ENCODE data around the gene OR6C4.
"Not testable (repeated sequence)": the region's sequence is repeated elsewhere in the genome, so short reads cannot be mapped to it uniquely, and the experiment has no call there.

The OR6C4 gene

GRCh38 chr12:55554296-55554695 is 4.9 kb downstream of the OR6C4 start:
- Histone ChIP-seq H3K9me3 (replicated peaks; ENCODE audit: insufficient read depth, low read length) (no peaks in the 10 kb centered on the region; the same call in 1 of the 2 replicates), H4K20me1 (ENCODE audit: insufficient read depth, low read length) (no peaks in the 10 kb centered on the region), H3K9me2 (replicated peaks; ENCODE audit: insufficient read depth, low read length) (no peaks in the 10 kb centered on the region), H3K4me3 (ENCODE audit: low read length) (no peak overlapping the region), H2AFZ (ENCODE audit: low read length) (no peak overlapping the region), H3K79me2 (ENCODE audit: low read length) (no peaks in the 10 kb centered on the region), H3K36me3 (replicated peaks; ENCODE audit: insufficient read depth, low read length) (no peaks in the 10 kb centered on the region), H3K4me2 (ENCODE audit: low read depth, low read length) (no peak overlapping the region), H3K27ac (ENCODE audit: low read length) (no peak overlapping the region), H3K27me3 (replicated peaks; ENCODE audit: insufficient read depth, low read length) (no peaks in the 10 kb centered on the region), H3F3A (ENCODE audit: insufficient read depth, low read length) (no peaks in the 10 kb centered on the region), H3K4me1 (ENCODE audit: low read length) (no peaks in the 10 kb centered on the region), H3K9ac (ENCODE audit: low read length) (no peak overlapping the region)
- DNase-seq = no peak
- no peak for TF ChIP-seq CTCF (IDR thresholded peaks at IDR 0.05; ENCODE audit: low read length)
- TF ChIP-seq EZH2phosphoT487 (IDR thresholded peaks at IDR 0.05; ENCODE audit: low read length) = no peak
- no peak for TF ChIP-seq EZH2 (optimal IDR thresholded peaks at IDR 0.05; ENCODE audit: low read depth, low read length)

GRCh38 chr12:55570060-55570459 is 20.7 kb downstream of the OR6C4 start:
- H3K27me3 ChIP-seq (replicated peaks; ENCODE audit: insufficient read depth, low read length); H3K4me1 ChIP-seq (ENCODE audit: low read length); H3K9me2 ChIP-seq (replicated peaks; ENCODE audit: insufficient read depth, low read length); H3K4me3 ChIP-seq (ENCODE audit: low read length); H3F3A ChIP-seq (ENCODE audit: insufficient read depth, low read length); H3K36me3 ChIP-seq (replicated peaks; ENCODE audit: insufficient read depth, low read length); H2AFZ ChIP-seq (ENCODE audit: low read length); H3K79me2 ChIP-seq (ENCODE audit: low read length); H3K4me2 ChIP-seq (ENCODE audit: low read depth, low read length); DNase-seq; H3K27ac ChIP-seq (ENCODE audit: low read length); H3K9ac ChIP-seq (ENCODE audit: low read length); H3K9me3 ChIP-seq (replicated peaks; ENCODE audit: insufficient read depth, low read length); H4K20me1 ChIP-seq (ENCODE audit: insufficient read depth, low read length): not testable (repeated sequence)

DNA sequence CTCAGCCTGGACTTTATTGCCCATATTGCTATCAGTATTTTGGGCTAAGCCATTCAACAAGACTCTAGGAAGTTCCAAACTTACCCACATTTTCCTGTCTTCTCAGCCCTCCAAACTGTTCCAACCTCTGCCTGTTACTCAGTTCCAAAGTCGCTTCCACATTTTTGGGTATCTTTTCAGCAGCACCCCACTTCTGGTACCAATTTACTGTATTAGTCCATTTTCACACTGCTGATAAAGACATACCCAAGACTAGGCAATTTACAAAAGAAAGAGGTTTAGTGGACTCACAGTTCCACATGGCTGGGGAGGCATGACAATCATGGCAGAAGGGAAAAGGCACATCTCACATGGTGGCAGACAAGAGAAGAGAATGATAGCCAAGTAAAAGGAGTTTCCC is 21.3 kb downstream of the OR6C4 start:
- not testable (repeated sequence) for H3K9ac ChIP-seq (ENCODE audit: low read length); H4K20me1 ChIP-seq (ENCODE audit: insufficient read depth, low read length); H3K27me3 ChIP-seq (replicated peaks; ENCODE audit: insufficient read depth, low read length); H3K79me2 ChIP-seq (ENCODE audit: low read length); H3K9me3 ChIP-seq (replicated peaks; ENCODE audit: insufficient read depth, low read length); H3K36me3 ChIP-seq (replicated peaks; ENCODE audit: insufficient read depth, low read length); H3F3A ChIP-seq (ENCODE audit: insufficient read depth, low read length); H3K4me3 ChIP-seq (ENCODE audit: low read length); H3K4me2 ChIP-seq (ENCODE audit: low read depth, low read length); H3K4me1 ChIP-seq (ENCODE audit: low read length); DNase-seq; H3K27ac ChIP-seq (ENCODE audit: low read length); H3K9me2 ChIP-seq (replicated peaks; ENCODE audit: insufficient read depth, low read length); H2AFZ ChIP-seq (ENCODE audit: low read length)

GRCh38 chr12:55572168-55572567 is 22.8 kb downstream of the OR6C4 start, which contains the start of gene OR2AP1:
Gene OR2AP1 (plus strand): TSS chr12:55572468. CDS start chr12:55574415, 1,947 bp downstream.
- Histone ChIP-seq H3K79me2 (ENCODE audit: low read length) (no peaks in the 10 kb centered on the region), H3K36me3 (replicated peaks; ENCODE audit: insufficient read depth, low read length) (no peaks in the 10 kb centered on the region), H3F3A (ENCODE audit: insufficient read depth, low read length) (no peaks in the 10 kb centered on the region), H2AFZ (ENCODE audit: low read length) (no peak within 1 kb of the TSS), H3K27me3 (replicated peaks; ENCODE audit: insufficient read depth, low read length) (no peaks in the 10 kb centered on the region), H3K9ac (ENCODE audit: low read length) (no peak within 1 kb of the TSS), H4K20me1 (ENCODE audit: insufficient read depth, low read length) (no peaks in the 10 kb centered on the region), H3K9me2 (replicated peaks; ENCODE audit: insufficient read depth, low read length) (no peaks in the 10 kb centered on the region), H3K4me2 (ENCODE audit: low read depth, low read length) (no peak within 1 kb of the TSS), H3K9me3 (replicated peaks; ENCODE audit: insufficient read depth, low read length) (no peaks in the 10 kb centered on the region), H3K4me3 (ENCODE audit: low read length) (no peak within 1 kb of the TSS), H3K27ac (ENCODE audit: low read length) (no peak within 1 kb of the TSS), H3K4me1 (ENCODE audit: low read length) (no peaks in the 10 kb centered on the region)
- TF ChIP-seq CTCF (IDR thresholded peaks at IDR 0.05; ENCODE audit: low read length) (no peak), EZH2 (optimal IDR thresholded peaks at IDR 0.05; ENCODE audit: low read depth, low read length) (no peak), EZH2phosphoT487 (IDR thresholded peaks at IDR 0.05; ENCODE audit: low read length) (no peak)
- DNase-seq = no peak
